Renal cortical epithelial cell (primary cell): ENCODE measurements around the gene PPP1R3E. TPM values are rescaled to one million over a fixed set of nuclear protein-coding genes. Genes with fewer than 3 reads are reported as not detected.
A peak's percentile ranks its signal among the peaks of the same experiment; 100 is the strongest.
"Not testable (repeated sequence)": the region's sequence is repeated elsewhere in the genome, so short reads cannot be mapped to it uniquely, and the experiment has no call there.

Source experiments
- DNase-seq: peaks from one replicate; pipeline ENCODE4 v3.0.0-alpha.2; 2011; ENCODE audit warnings: low read depth
- total RNA-seq: library from RNA; depleted of rRNA; stranded (reverse); fragments of >200 nt; gene quantifications from 2 replicates; pipeline ENCODE4 v1.2.3, GENCODE V29; 2014

Gene PPP1R3E
- total RNA-seq, 1 donor from 2014 or later = 1.9 TPM

- DNase-seq = no peak
Measured at GRCh38 chr14:23297611-23298277, 4.9 kb downstream of the PPP1R3E start.

- no peak for DNase-seq
Measured at GRCh38 chr14:23297096-23297495, 5.6 kb downstream of the PPP1R3E start.

- no peak for DNase-seq
Measured at GRCh38 chr14:23296012-23296777, 6.5 kb downstream of the PPP1R3E start.

GRCh38 chr14:23294734-23295561, 7.7 kb downstream of the PPP1R3E start:
- DNase-seq = peak; percentile 24

- DNase-seq = no peak
Measured at GRCh38 chr14:23286902-23287479, 15.7 kb downstream of the PPP1R3E start.

- DNase-seq = peak; percentile 94
Measured at GRCh38 chr14:23286020-23286901, 16.4 kb downstream of the PPP1R3E start, which contains the start of gene HOMEZ. TSS of gene HOMEZ (minus strand) at chr14:23286132. CDS start at chr14:23285952, 180 bp downstream.

GRCh38 chr14:23285530-23286019, 17.1 kb downstream of the PPP1R3E start:
- DNase-seq = no peak

GRCh38 chr14:23284654-23285529, 17.8 kb downstream of the PPP1R3E start:
- no peak for DNase-seq

- DNase-seq = no peak
Measured at GRCh38 chr14:23281247-23281646, 21.4 kb downstream of the PPP1R3E start.

GRCh38 chr14:23277928-23278327, 24.7 kb downstream of the PPP1R3E start:
- not testable (repeated sequence) for DNase-seq

GRCh38 chr14:23277189-23277588, 25.5 kb downstream of the PPP1R3E start:
- DNase-seq = no peak

- no peak for DNase-seq
Measured at GRCh38 chr14:23275412-23275811, 27.2 kb downstream of the PPP1R3E start.

- DNase-seq = no peak
Measured at GRCh38 chr14:23269193-23269592, 33.5 kb downstream of the PPP1R3E start.

- not testable (repeated sequence) for DNase-seq
Measured at GRCh38 chr14:23260849-23261248, 41.8 kb downstream of the PPP1R3E start.

GRCh38 chr14:23259426-23259825, 43.2 kb downstream of the PPP1R3E start:
- DNase-seq = no peak

GRCh38 chr14:23258256-23258655, 44.4 kb downstream of the PPP1R3E start:
- no peak for DNase-seq

GRCh38 chr14:23252420-23253333, 50.0 kb downstream of the PPP1R3E start:
- no peak for DNase-seq

GRCh38 chr14:23252006-23252405, 50.7 kb downstream of the PPP1R3E start:
- no peak for DNase-seq

- DNase-seq = no peak
Measured at GRCh38 chr14:23249824-23250223, 52.8 kb downstream of the PPP1R3E start.
